IgD-negative memory B cell (primary cell): ENCODE data around the gene XYLT1. TPM values are rescaled to one million over a fixed set of nuclear protein-coding genes. Genes with fewer than 3 reads are reported as not detected.
A peak's percentile ranks its signal among the peaks of the same experiment; 100 is the strongest.
"Not testable (repeated sequence)": the region's sequence is repeated elsewhere in the genome, so short reads cannot be mapped to it uniquely, and the experiment has no call there.

Experiments
- H3K27ac Mint-ChIP-seq, 3 donors: one replicate each; pipeline ENCODE4 v1.8.0; 2020 to 2022; ENCODE audit warnings: mild to moderate bottlenecking in 3 of 3, mixed read lengths in 3 of 3, moderate library complexity in 1 of 3
- H3K27me3 Mint-ChIP-seq: one replicate; pipeline ENCODE4 v1.8.0; 2021; ENCODE audit warnings: mixed read lengths
- H3K36me3 Mint-ChIP-seq: one replicate; pipeline ENCODE4 v1.8.0; 2020; ENCODE audit warnings: mild to moderate bottlenecking, mixed read lengths
- H3K4me1 Mint-ChIP-seq, 3 donors: one replicate each; pipeline ENCODE4 v1.8.0; 2020 to 2022; ENCODE audit warnings: mixed read lengths in 3 of 3, mild to moderate bottlenecking in 1 of 3
- H3K4me3 Mint-ChIP-seq, 4 donors: one replicate each; pipeline ENCODE4 v1.8.0; 2020 to 2022; ENCODE audit warnings: mild to moderate bottlenecking in 4 of 4, mixed read lengths in 4 of 4, moderate library complexity in 3 of 4
- H3K9me3 Mint-ChIP-seq, 3 donors: one replicate each; pipeline ENCODE4 v1.8.0; 2020 to 2021; ENCODE audit warnings: mixed read lengths in 3 of 3, mild to moderate bottlenecking in 1 of 3
- polyA plus RNA-seq: library from polyadenylated mRNA; unstranded; fragments of 300-500 nt; fragmentation: Illumina TruSeq; gene quantifications from one replicate; pipeline ENCODE4 v1.2.3, GENCODE V29; 2021

Gene XYLT1
- polyA plus RNA-seq, 1 donor from 2014 or later: 0.80 TPM

- Mint-ChIP-seq H3K9me3 (peaks cover 0 to 3% (median 2%) of the 10 kb centered on the region in 3 donors), H3K4me3 (no peak overlapping the region), H3K27me3 (peaks cover 15% of the 10 kb centered on the region), H3K27ac (no peak overlapping the region), H3K4me1 (peaks cover 0 to 2% (median 0%) of the 10 kb centered on the region in 3 donors), H3K36me3 (peaks cover 1% of the 10 kb centered on the region)
These were observed 30.6 kb upstream of the XYLT1 start for GRCh38 chr16:17501321-17501720.

GRCh38 chr16:17499223-17499902 is 28.6 kb upstream of the XYLT1 start:
- Mint-ChIP-seq H3K27ac (no peak overlapping the region), H3K4me1 (peaks cover 0 to 2% (median 0%) of the 10 kb centered on the region in 3 donors), H3K27me3 (peaks cover 17% of the 10 kb centered on the region), H3K9me3 (peaks cover 0 to 8% (median 2%) of the 10 kb centered on the region in 3 donors), H3K4me3 (no peak overlapping the region), H3K36me3 (peaks cover 1% of the 10 kb centered on the region)

- Mint-ChIP-seq H3K27me3 (peaks cover 12% of the 10 kb centered on the region), H3K9me3 (peaks cover 0 to 5% (median 2%) of the 10 kb centered on the region in 3 donors), H3K4me3 (no peak overlapping the region), H3K36me3 (peaks cover 1% of the 10 kb centered on the region), H3K27ac (no peak overlapping the region), H3K4me1 (no peaks in the 10 kb centered on the region)
These were observed 26.9 kb upstream of the XYLT1 start for GRCh38 chr16:17497648-17498047.

GRCh38 chr16:17496891-17497290 is 26.1 kb upstream of the XYLT1 start:
- no peaks in the 10 kb centered on the region for H3K4me1 Mint-ChIP-seq
- H3K4me3 Mint-ChIP-seq: no peak overlapping the region
- H3K27ac Mint-ChIP-seq: no peak overlapping the region
- H3K36me3 Mint-ChIP-seq: peaks cover 1% of the 10 kb centered on the region
- H3K9me3 Mint-ChIP-seq: peaks cover 0 to 5% (median 2%) of the 10 kb centered on the region in 3 donors
- H3K27me3 Mint-ChIP-seq: peaks cover 11% of the 10 kb centered on the region

- H3K36me3 Mint-ChIP-seq: peaks cover 1% of the 10 kb centered on the region
- no peak overlapping the region for H3K27ac Mint-ChIP-seq
- peaks cover 8% of the 10 kb centered on the region for H3K27me3 Mint-ChIP-seq
- peaks cover 11 to 13% (median 12%) of the 10 kb centered on the region in 3 donors for H3K4me1 Mint-ChIP-seq
- peaks cover 0 to 5% (median 2%) of the 10 kb centered on the region in 3 donors for H3K9me3 Mint-ChIP-seq
- H3K4me3 Mint-ChIP-seq: no peak overlapping the region
These were observed 22.3 kb upstream of the XYLT1 start for GRCh38 chr16:17493012-17493411.

- peaks cover 11 to 13% (median 12%) of the 10 kb centered on the region in 3 donors for H3K4me1 Mint-ChIP-seq
- no peaks in the 10 kb centered on the region for H3K36me3 Mint-ChIP-seq
- peaks cover 5% of the 10 kb centered on the region for H3K27me3 Mint-ChIP-seq
- H3K27ac Mint-ChIP-seq: peak overlapping the region in 1 of 3 donors; percentile 5
- H3K4me3 Mint-ChIP-seq: peak overlapping the region in 1 of 4 donors; percentile 43
- peaks cover 0 to 5% (median 0%) of the 10 kb centered on the region in 3 donors for H3K9me3 Mint-ChIP-seq
These were observed 20.4 kb upstream of the XYLT1 start for GRCh38 chr16:17491140-17491662.

GRCh38 chr16:17488506-17488905 is 17.7 kb upstream of the XYLT1 start:
- Mint-ChIP-seq H3K27ac (no peak overlapping the region), H3K9me3 (no peaks in the 10 kb centered on the region), H3K4me3 (peak overlapping the region in 1 of 4 donors; percentile 10), H3K27me3 (peaks cover 8% of the 10 kb centered on the region), H3K36me3 (peaks cover 2% of the 10 kb centered on the region), H3K4me1 (peaks cover 11 to 19% (median 14%) of the 10 kb centered on the region in 3 donors)

- Mint-ChIP-seq H3K36me3 (peaks cover 2% of the 10 kb centered on the region), H3K4me1 (peaks cover 0 to 5% (median 3%) of the 10 kb centered on the region in 3 donors), H3K4me3 (no peak overlapping the region), H3K27ac (no peak overlapping the region), H3K27me3 (peaks cover 22% of the 10 kb centered on the region), H3K9me3 (peaks cover 0 to 3% (median 1%) of the 10 kb centered on the region in 3 donors)
These were observed 12.6 kb upstream of the XYLT1 start for GRCh38 chr16:17483351-17483750.

- not testable (repeated sequence) for H3K27ac Mint-ChIP-seq, H3K4me3 Mint-ChIP-seq, H3K36me3 Mint-ChIP-seq, H3K4me1 Mint-ChIP-seq, H3K9me3 Mint-ChIP-seq
- peaks cover 22% of the 10 kb centered on the region for H3K27me3 Mint-ChIP-seq
These were observed 11.6 kb upstream of the XYLT1 start for GRCh38 chr16:17482341-17482740.

GRCh38 chr16:17481736-17482135 is 11.0 kb upstream of the XYLT1 start:
- Mint-ChIP-seq H3K9me3 (peaks cover 0 to 3% (median 1%) of the 10 kb centered on the region in 3 donors), H3K4me1 (peaks cover 3 to 10% (median 6%) of the 10 kb centered on the region in 3 donors), H3K27ac (no peak overlapping the region), H3K36me3 (peaks cover 2% of the 10 kb centered on the region), H3K27me3 (peaks cover 22% of the 10 kb centered on the region), H3K4me3 (no peak overlapping the region)

- H3K9me3 Mint-ChIP-seq, H3K27ac Mint-ChIP-seq, H3K4me3 Mint-ChIP-seq, H3K36me3 Mint-ChIP-seq: not testable (repeated sequence)
- Mint-ChIP-seq H3K27me3 (peaks cover 20% of the 10 kb centered on the region), H3K4me1 (peaks cover 14 to 25% (median 21%) of the 10 kb centered on the region in 3 donors)
These were observed 6.4 kb upstream of the XYLT1 start for GRCh38 chr16:17477260-17477545.

GRCh38 chr16:17476414-17477259 is 5.9 kb upstream of the XYLT1 start:
- peak overlapping the region in 1 of 3 donors; percentile 45 for H3K27ac Mint-ChIP-seq
- peak overlapping the region; percentile 36 to 56 (median 44) for H3K4me3 Mint-ChIP-seq

GRCh38 chr16:17475104-17475503 is 4.3 kb upstream of the XYLT1 start:
- H3K9me3 Mint-ChIP-seq: no peaks in the 10 kb centered on the region
- peaks cover 16 to 25% (median 21%) of the 10 kb centered on the region in 3 donors for H3K4me1 Mint-ChIP-seq
- peak overlapping the region in 2 of 4 donors; percentile 81 to 82 for H3K4me3 Mint-ChIP-seq
- H3K27ac Mint-ChIP-seq: no peak overlapping the region
- H3K27me3 Mint-ChIP-seq: peaks cover 14% of the 10 kb centered on the region
- no peaks in the 10 kb centered on the region for H3K36me3 Mint-ChIP-seq

More at GRCh38 chr16:17476414-17477259, 5.9 kb upstream of the XYLT1 start:
- Mint-ChIP-seq H3K27me3 (peaks cover 20% of the 10 kb centered on the region), H3K36me3 (no peaks in the 10 kb centered on the region), H3K4me1 (peaks cover 14 to 25% (median 21%) of the 10 kb centered on the region in 3 donors), H3K9me3 (peaks cover 0 to 3% (median 0%) of the 10 kb centered on the region in 3 donors)

- H3K4me3 Mint-ChIP-seq: peak overlapping the region; percentile 56 to 81 (median 74)
- no peaks in the 10 kb centered on the region for H3K9me3 Mint-ChIP-seq
- peaks cover 11% of the 10 kb centered on the region for H3K27me3 Mint-ChIP-seq
- no peaks in the 10 kb centered on the region for H3K36me3 Mint-ChIP-seq
- H3K27ac Mint-ChIP-seq: peak overlapping the region in 2 of 3 donors; percentile 8 to 9
- peaks cover 19 to 28% (median 25%) of the 10 kb centered on the region in 3 donors for H3K4me1 Mint-ChIP-seq
These were observed 3.8 kb upstream of the XYLT1 start for GRCh38 chr16:17474572-17474971.

- peaks cover 7% of the 10 kb centered on the region for H3K27me3 Mint-ChIP-seq
- H3K36me3 Mint-ChIP-seq: no peaks in the 10 kb centered on the region
- no peaks in the 10 kb centered on the region for H3K9me3 Mint-ChIP-seq
- peaks cover 24 to 34% (median 30%) of the 10 kb centered on the region in 3 donors for H3K4me1 Mint-ChIP-seq
- peak overlapping the region in 2 of 3 donors; percentile 8 to 9 for H3K27ac Mint-ChIP-seq
- H3K4me3 Mint-ChIP-seq: peak overlapping the region; percentile 56 to 81 (median 74)
These were observed 3.3 kb upstream of the XYLT1 start for GRCh38 chr16:17474037-17474436.
